Hematopoietic multipotent progenitor cell treated with erythropoietin and hydrocortisone succinate and interleukin-3 and kit ligand, for 6 days (in vitro differentiated cells): ENCODE measurements around the gene GRAMD2A.
A peak's percentile ranks its signal among the peaks of the same experiment; 100 is the strongest.

Experiments
- DNase-seq: peaks from one replicate; pipeline ENCODE4 v3.0.0-alpha.2; 2015

GRAMD2A gene

GRCh38 chr15:72131922-72132321 lies 65.7 kb downstream of the GRAMD2A start:
- DNase-seq: no peak

- no peak for DNase-seq
These were observed 67.3 kb downstream of the GRAMD2A start for GRCh38 chr15:72130272-72130671.

GRCh38 chr15:72128359-72128758 lies 69.2 kb downstream of the GRAMD2A start:
- DNase-seq: no peak

- no peak for DNase-seq
These were observed 69.8 kb downstream of the GRAMD2A start for GRCh38 chr15:72127724-72128322.

- DNase-seq: no peak
These were observed 73.4 kb downstream of the GRAMD2A start for GRCh38 chr15:72124218-72124617.

- peak; percentile 100 for DNase-seq
These were observed 79.3 kb downstream of the GRAMD2A start, which contains the start of the genes MYO9A and SENP8 for GRCh38 chr15:72118017-72118978. Gene MYO9A, minus strand, starts transcription at chr15:72118150. Its CDS starts 71,587 bp downstream, at chr15:72046563. Gene SENP8, plus strand, starts transcription at chr15:72118403. Its CDS starts 21,221 bp downstream, at chr15:72139624.

GRCh38 chr15:72117486-72118016 lies 80.0 kb downstream of the GRAMD2A start:
- peak; percentile 74 for DNase-seq

- peak; percentile 50 for DNase-seq
These were observed 80.7 kb downstream of the GRAMD2A start for GRCh38 chr15:72116731-72117485.

GRCh38 chr15:72113347-72114031 lies 84.1 kb downstream of the GRAMD2A start:
- no peak for DNase-seq

- DNase-seq: no peak
These were observed 84.8 kb downstream of the GRAMD2A start for GRCh38 chr15:72112805-72113204.

GRCh38 chr15:72112116-72112515 lies 85.5 kb downstream of the GRAMD2A start:
- DNase-seq: no peak

- no peak for DNase-seq
These were observed 87.2 kb downstream of the GRAMD2A start for GRCh38 chr15:72110355-72110754.
